ENCODE results near the gene YAF2. TPM values are rescaled to one million over a fixed set of nuclear protein-coding genes. Genes with fewer than 3 reads are reported as not detected.

YAF2 gene
- total and polyA plus RNA-seq, 2 of the 13 experiments (the other 11 are each of a cell fraction or from before 2014, with no cell fraction given): 8.4 to 11.7 TPM

DNA sequence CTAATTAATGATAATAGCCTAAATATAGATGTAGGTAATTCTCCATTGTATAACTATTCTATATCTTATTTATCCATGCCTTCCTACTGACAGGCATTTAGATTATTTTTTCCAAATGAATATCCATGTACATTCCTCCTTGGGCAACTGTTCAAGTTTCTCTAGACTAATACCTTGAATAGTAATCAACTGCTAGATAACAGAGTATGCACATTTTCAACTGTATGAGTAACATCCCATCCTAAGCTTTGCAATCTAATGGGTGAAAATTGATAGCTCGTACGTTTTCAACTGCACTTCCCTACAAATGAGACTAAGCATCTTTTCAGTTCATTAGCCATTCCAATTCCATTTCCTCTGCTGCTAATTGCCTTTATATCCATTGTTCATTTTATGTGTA, 37.0 kb downstream of the YAF2 start (continued):
- no peak for TF ChIP-seq MAF1 (CRISPR knock-in tag; IDR thresholded peaks at IDR 0.05; ENCODE audit: borderline replicate concordance)
- TF ChIP-seq, protein P1, sequence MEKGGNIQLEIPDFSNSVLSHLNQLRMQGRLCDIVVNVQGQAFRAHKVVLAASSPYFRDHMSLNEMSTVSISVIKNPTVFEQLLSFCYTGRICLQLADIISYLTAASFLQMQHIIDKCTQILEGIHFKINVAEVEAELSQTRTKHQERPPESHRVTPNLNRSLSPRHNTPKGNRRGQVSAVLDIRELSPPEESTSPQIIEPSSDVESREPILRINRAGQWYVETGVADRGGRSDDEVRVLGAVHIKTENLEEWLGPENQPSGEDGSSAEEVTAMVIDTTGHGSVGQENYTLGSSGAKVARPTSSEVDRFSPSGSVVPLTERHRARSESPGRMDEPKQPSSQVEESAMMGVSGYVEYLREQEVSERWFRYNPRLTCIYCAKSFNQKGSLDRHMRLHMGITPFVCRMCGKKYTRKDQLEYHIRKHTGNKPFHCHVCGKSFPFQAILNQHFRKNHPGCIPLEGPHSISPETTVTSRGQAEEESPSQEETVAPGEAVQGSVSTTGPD (CRISPR knock-in tag; IDR thresholded peaks at IDR 0.05): no peak

DNA sequence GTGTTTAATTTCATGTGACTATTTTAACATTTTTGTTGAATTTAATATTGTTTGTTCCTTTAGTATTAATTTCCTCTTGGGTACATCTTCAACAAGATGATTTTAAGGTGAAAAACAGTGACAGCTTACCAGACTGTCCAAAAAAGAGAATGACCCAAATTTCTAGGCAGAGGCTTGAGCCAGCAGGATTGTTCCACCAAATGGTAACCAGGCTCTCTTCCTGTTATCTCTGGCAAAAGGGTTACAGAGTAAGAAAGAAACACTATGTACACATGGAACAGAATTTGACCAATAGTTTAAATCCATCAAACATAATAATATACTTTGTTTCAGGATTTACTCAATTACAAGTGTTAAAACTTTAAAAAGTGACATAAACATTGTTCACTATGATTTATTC, 39.0 kb downstream of the YAF2 start:
- no peaks in the 10 kb centered on the region for H3K27me3 ChIP-seq (ENCODE audit: control insufficient read depth in 1 of 2, insufficient read depth in 2 of 2, low read length in 2 of 2)
- TF ChIP-seq PHF21A (CRISPR knock-in tag; IDR thresholded peaks at IDR 0.05): no peak
- TF ChIP-seq, protein P2, sequence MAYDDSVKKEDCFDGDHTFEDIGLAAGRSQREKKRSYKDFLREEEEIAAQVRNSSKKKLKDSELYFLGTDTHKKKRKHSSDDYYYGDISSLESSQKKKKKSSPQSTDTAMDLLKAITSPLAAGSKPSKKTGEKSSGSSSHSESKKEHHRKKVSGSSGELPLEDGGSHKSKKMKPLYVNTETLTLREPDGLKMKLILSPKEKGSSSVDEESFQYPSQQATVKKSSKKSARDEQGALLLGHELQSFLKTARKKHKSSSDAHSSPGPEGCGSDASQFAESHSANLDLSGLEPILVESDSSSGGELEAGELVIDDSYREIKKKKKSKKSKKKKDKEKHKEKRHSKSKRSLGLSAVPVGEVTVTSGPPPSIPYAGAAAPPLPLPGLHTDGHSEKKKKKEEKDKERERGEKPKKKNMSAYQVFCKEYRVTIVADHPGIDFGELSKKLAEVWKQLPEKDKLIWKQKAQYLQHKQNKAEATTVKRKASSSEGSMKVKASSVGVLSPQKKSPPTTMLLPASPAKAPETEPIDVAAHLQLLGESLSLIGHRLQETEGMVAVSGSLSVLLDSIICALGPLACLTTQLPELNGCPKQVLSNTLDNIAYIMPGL (CRISPR knock-in tag; IDR thresholded peaks at IDR 0.05; ENCODE audit: borderline replicate concordance in 1 of 2, low read depth in 1 of 2): no peak
- TF ChIP-seq ZIK1 (CRISPR knock-in tag; IDR thresholded peaks at IDR 0.05; ENCODE audit: borderline replicate concordance, low read depth): no peak
- no peak for TF ChIP-seq RFXANK (CRISPR knock-in tag; IDR thresholded peaks at IDR 0.05)
- TF ChIP-seq SP2 (CRISPR knock-in tag; IDR thresholded peaks at IDR 0.05): no peak
- TF ChIP-seq SATB2 (CRISPR knock-in tag; IDR thresholded peaks at IDR 0.05): no peak
- TF ChIP-seq ZNF883 (CRISPR knock-in tag; IDR thresholded peaks at IDR 0.05; ENCODE audit: not compliant biosample characterization): no peak
- TF ChIP-seq ARHGAP35 (CRISPR knock-in tag; IDR thresholded peaks at IDR 0.05; ENCODE audit: borderline replicate concordance): no peak
- TF ChIP-seq, protein P3, sequence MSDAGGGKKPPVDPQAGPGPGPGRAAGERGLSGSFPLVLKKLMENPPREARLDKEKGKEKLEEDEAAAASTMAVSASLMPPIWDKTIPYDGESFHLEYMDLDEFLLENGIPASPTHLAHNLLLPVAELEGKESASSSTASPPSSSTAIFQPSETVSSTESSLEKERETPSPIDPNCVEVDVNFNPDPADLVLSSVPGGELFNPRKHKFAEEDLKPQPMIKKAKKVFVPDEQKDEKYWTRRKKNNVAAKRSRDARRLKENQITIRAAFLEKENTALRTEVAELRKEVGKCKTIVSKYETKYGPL (CRISPR knock-in tag; IDR thresholded peaks at IDR 0.05): no peak
- TF ChIP-seq SP140L (CRISPR knock-in tag; IDR thresholded peaks at IDR 0.05; ENCODE audit: borderline replicate concordance): no peak
- no peak for TF ChIP-seq ZNF766 (CRISPR knock-in tag; IDR thresholded peaks at IDR 0.05; ENCODE audit: borderline replicate concordance)
- no peak for TF ChIP-seq MNT (IDR thresholded peaks at IDR 0.05)
- TF ChIP-seq NR0B2 (CRISPR knock-in tag; IDR thresholded peaks at IDR 0.05): no peak
- no peaks in the 10 kb centered on the region for H3K4me1 ChIP-seq (ENCODE audit: insufficient read depth, low read length)
- no peak overlapping the region for H3K27ac ChIP-seq (ENCODE audit: extremely low read length, insufficient read depth, low read length)
- ChIA-PET CTCF (ENCODE audit: low intra/inter-chr PET ratio, low total read pairs) (no interaction called here), POLR2A (no interaction called here)
- no peak overlapping the region for H2AFZ ChIP-seq (ENCODE audit: low read length)
- intact Hi-C loops (cut with micrococcal nuclease; ENCODE audit: unreplicated experiment) (no loop called here), in situ Hi-C loops (cut with HindIII; ENCODE audit: extremely low pct_ligation_motif_present, low pct_unique_long_range_greater_than_20kb) (no loop called here)
- H3K79me2 ChIP-seq (ENCODE audit: insufficient read depth, low read length): no peaks in the 10 kb centered on the region
- H3K36me3 ChIP-seq (replicated peaks in 1 of 2; ENCODE audit: control insufficient read depth in 1 of 2, insufficient read depth in 2 of 2, low read length in 2 of 2): peaks cover 1 to 16% of the 10 kb centered on the region in 2 experiments; a peak in 3 of 5 replicates
- BruUV-seq (replicated peaks): no TSS peak
- FAIRE-seq: no peak
- no peak overlapping the region for H3K4me2 ChIP-seq (ENCODE audit: low read depth, low read length)
- H3K9ac ChIP-seq (ENCODE audit: insufficient read depth, low read depth, low read length): no peak overlapping the region
- no peak for ATAC-seq
- H3K4me3 ChIP-seq (replicated peaks in 1 of 3; ENCODE audit: insufficient read depth in 1 of 3, low read depth in 2 of 3, low read length in 3 of 3): no peak overlapping the region
- H3K9me3 ChIP-seq (ENCODE audit: low read length): no peaks in the 10 kb centered on the region
- no peak for DNase-seq (ENCODE audit: low spot score)
- no peaks in the 10 kb centered on the region for H4K20me1 ChIP-seq (ENCODE audit: insufficient read depth, low read length)

Data from HepG2 (cell line).